Esophagus squamous epithelium (tissue), 5 donors: Measurements from ENCODE around the gene CFAP74. TPM values are rescaled to one million over a fixed set of nuclear protein-coding genes. Genes with fewer than 3 reads are reported as not detected.

ENCODE experiments used
- DNase-seq: peaks from one replicate; lab custom pipeline; 2025; lab: John Stamatoyannopoulos, UW
- H3K27ac ChIP-seq, 4 donors: fragments of 200-600 bp; sonication (generic); one replicate each; pipeline ENCODE4 v1.5.1; 2016 to 2019; ENCODE audit warnings: mild to moderate bottlenecking in 1 of 4
- H3K27me3 ChIP-seq, 4 donors: fragments of 200-600 bp; sonication (generic); 1 replicate in 3 of 4; 2 replicates in 1 of 4; pipeline versions ENCODE4 v1.5.1 to v1.6.0; 2017 to 2021; ENCODE audit warnings: antibody characterized with exemption in 1 of 4
- H3K36me3 ChIP-seq, 3 donors: fragments of 200-600 bp; sonication (generic); one replicate each; pipeline ENCODE4 v1.5.1; 2016 to 2019
- H3K4me1 ChIP-seq, 3 donors: fragments of 200-600 bp; sonication (generic); one replicate each; pipeline ENCODE4 v1.5.1; 2017 to 2019
- H3K4me3 ChIP-seq, 4 donors: fragments of 200-600 bp; sonication (generic); 1 replicate in 3 of 4; 2 replicates in 1 of 4; pipeline ENCODE4 v1.5.1; 2016 to 2019; ENCODE audit warnings: mild to moderate bottlenecking in 2 of 4, moderate library complexity in 1 of 4
- H3K9me3 ChIP-seq, 3 donors: fragments of 200-600 bp; sonication (generic); one replicate each; pipeline ENCODE4 v1.5.1; 2016 to 2019
- POLR2A ChIP-seq, 4 donors: fragments of 450-650 bp; IDR thresholded peaks; one replicate each; pipeline ENCODE4 v1.6.1; 2017; ENCODE audit warnings: antibody characterized with exemption in 4 of 4, mild to moderate bottlenecking in 4 of 4, moderate library complexity in 3 of 4
- WGBS, 2 donors: methylation state at CpG; one replicate each; pipeline ENCODE4 v1.1.5; 2018; 5-methylcytosine and 5-hydroxymethylcytosine counted together
- intact Hi-C: fragments of 100-400 bp; cut with DNase I; formaldehyde crosslinking; loops from one replicate; pipeline ENCODE4 v1.15.0; 2022
- total RNA-seq, 4 donors: library from RNA; depleted of rRNA; stranded (reverse); fragments of >200 nt; gene quantifications; one replicate each; pipeline ENCODE4 v1.1.0, GENCODE V29; 2016
- TF ChIP-seq, protein P1 (sequence below), 6 experiments: fragments of 450-650 bp in 4 of 6; fragments of 200-600 bp in 2 of 6; sonication (generic) in 2 of 6; IDR thresholded peaks; one replicate each; pipeline ENCODE4 v1.5.1; 2016 to 2019; ENCODE audit warnings: antibody characterized with exemption in 6 of 6, mild to moderate bottlenecking in 4 of 6, moderate library complexity in 4 of 6
- donor health status: DM: yes; HTN: yes; CAD: no.

The CFAP74 gene
- total RNA-seq, 4 donors from 2014 or later = not detected

- Histone ChIP-seq H3K36me3 (no peaks in the 10 kb centered on the region), H3K4me1 (peaks cover 0 to 15% (median 0%) of the 10 kb centered on the region in 3 donors), H3K27me3 (peaks cover 0 to 13% (median 0%) of the 10 kb centered on the region in 4 donors), H3K4me3 (no peak overlapping the region), H3K9me3 (no peaks in the 10 kb centered on the region), H3K27ac (no peak overlapping the region)
- TF ChIP-seq, protein P1, sequence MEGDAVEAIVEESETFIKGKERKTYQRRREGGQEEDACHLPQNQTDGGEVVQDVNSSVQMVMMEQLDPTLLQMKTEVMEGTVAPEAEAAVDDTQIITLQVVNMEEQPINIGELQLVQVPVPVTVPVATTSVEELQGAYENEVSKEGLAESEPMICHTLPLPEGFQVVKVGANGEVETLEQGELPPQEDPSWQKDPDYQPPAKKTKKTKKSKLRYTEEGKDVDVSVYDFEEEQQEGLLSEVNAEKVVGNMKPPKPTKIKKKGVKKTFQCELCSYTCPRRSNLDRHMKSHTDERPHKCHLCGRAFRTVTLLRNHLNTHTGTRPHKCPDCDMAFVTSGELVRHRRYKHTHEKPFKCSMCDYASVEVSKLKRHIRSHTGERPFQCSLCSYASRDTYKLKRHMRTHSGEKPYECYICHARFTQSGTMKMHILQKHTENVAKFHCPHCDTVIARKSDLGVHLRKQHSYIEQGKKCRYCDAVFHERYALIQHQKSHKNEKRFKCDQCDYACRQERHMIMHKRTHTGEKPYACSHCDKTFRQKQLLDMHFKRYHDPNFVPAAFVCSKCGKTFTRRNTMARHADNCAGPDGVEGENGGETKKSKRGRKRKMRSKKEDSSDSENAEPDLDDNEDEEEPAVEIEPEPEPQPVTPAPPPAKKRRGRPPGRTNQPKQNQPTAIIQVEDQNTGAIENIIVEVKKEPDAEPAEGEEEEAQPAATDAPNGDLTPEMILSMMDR (IDR thresholded peaks at IDR 0.05) = no peak
- no peak for TF ChIP-seq POLR2A (IDR thresholded peaks at IDR 0.05)
- intact Hi-C loops = no loop called here
- DNase-seq = no peak
- 73 to 85% methylated on average over 3 to 16 of the region's 34 CpGs for WGBS, 2 donors
Observed at GRCh38 chr1:1928231-1929101, 75.1 kb downstream of the CFAP74 start.

DNA sequence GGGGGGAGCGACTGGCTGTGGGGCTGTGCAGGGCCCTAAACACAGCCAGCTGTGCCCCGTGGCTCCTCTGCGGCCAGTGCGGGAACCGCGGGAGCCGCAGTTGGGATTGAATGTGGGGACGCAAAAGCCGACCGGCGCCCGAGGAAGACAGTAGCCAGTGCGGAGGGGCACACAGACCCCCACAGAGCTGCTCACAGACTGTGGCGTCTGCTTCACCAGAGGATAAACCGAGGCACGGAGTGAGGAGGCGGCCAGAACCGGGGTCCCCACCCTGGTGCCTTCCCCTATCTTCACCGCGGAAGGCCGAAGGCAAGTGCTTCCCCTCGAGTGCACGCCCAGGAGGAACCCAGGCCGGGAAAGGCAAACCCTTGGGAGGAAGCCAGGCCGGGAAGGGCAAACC is 75.8 kb downstream of the CFAP74 start:
- peaks cover 0 to 13% (median 0%) of the 10 kb centered on the region in 4 donors for H3K27me3 ChIP-seq
- intact Hi-C loops = no loop called here
- no peak for DNase-seq
- WGBS, 2 donors = 60 to 73% methylated on average over 4 to 7 of the region's 25 CpGs
- peaks cover 0 to 15% (median 0%) of the 10 kb centered on the region in 3 donors for H3K4me1 ChIP-seq
- no peaks in the 10 kb centered on the region for H3K36me3 ChIP-seq
- H3K27ac ChIP-seq = no peak overlapping the region
- H3K4me3 ChIP-seq = no peak overlapping the region
- TF ChIP-seq POLR2A (IDR thresholded peaks at IDR 0.05) = no peak
- TF ChIP-seq, protein P1 (IDR thresholded peaks at IDR 0.05) = no peak
- no peaks in the 10 kb centered on the region for H3K9me3 ChIP-seq

DNA sequence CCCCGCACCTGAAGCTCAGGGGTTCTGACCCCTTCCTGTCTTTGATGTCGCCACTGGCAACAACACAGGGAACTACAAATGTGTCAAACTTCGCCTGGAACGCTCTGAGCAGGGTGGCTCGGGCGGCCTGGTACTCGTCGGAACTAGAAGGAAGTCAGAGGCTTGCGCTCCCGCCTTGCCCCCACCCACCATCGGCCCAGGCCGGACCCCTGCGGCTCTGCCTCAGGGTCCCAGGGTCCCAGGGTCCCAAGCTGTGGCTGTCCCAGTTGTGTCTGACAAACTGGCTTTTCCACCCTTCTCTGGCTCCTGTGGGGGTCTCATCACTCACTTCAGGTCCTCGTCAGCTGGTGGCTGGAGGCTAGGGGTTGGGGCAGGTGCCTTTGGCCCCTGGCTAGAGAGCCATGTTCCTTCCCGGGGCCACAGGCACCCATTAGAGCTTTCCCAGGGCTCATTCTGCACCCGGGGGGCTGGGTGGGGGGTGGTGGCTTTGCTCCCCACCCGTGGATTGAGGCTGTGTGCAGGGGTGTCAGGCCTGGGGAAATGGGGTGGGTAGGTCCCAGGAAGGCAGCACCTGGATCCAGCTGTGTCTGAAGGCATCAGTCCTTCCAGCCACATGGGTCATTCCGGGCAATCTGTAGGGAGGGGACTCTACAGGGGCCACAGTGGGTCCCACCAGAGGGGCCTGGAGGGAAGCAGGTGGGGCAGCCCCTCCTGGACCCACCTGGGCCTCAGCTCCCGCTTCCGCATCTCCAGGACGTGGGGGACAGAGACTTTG is 76.5 kb downstream of the CFAP74 start:
- no peak overlapping the region for H3K27ac ChIP-seq
- no peak overlapping the region for H3K4me3 ChIP-seq

DNA sequence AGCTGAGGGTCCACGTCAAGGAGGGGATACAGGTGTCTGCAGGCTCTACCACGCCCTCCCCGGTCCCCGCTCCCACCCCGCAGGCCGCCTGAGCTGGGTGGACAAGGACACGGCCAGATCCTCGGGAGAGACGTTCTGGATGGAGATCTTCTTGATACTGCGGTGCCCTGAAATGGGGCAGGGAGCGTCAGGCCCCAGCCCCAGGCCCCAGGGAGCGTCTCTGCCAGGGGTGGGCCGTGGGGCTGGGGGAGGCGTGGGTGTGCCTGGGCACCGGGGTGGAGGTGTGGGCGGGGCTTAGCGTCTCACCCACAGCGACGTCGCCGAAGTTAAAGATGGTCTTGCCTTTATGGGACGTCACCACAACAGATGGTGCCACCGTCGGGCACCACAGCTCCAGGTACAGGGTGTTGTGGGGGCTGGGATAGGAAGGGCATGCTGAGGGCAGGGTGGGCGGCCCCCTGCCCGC is 77.2 kb downstream of the CFAP74 start:
- H3K4me1 ChIP-seq = peaks cover 0 to 15% (median 0%) of the 10 kb centered on the region in 3 donors
- DNase-seq = no peak

More for the DNA sequence above, 76.5 kb downstream of the CFAP74 start:
- TF ChIP-seq, protein P1 (IDR thresholded peaks at IDR 0.05) = no peak
- TF ChIP-seq POLR2A (IDR thresholded peaks at IDR 0.05) = no peak
- Histone ChIP-seq H3K9me3 (no peaks in the 10 kb centered on the region), H3K27me3 (peaks cover 0 to 13% (median 0%) of the 10 kb centered on the region in 4 donors), H3K36me3 (no peaks in the 10 kb centered on the region), H3K4me1 (peaks cover 0 to 15% (median 0%) of the 10 kb centered on the region in 3 donors)
- no peak for DNase-seq
- intact Hi-C loops = no loop called here
- 100% methylated on average over 1 to 6 of the region's 21 CpGs for WGBS, 2 donors

More for the DNA sequence above, 77.2 kb downstream of the CFAP74 start:
- WGBS, 2 donors = 64% methylated on average over 10 of the region's 26 CpGs; no CpG with 5 or more reads in 1 of the 2 donors
- intact Hi-C loops = no loop called here
- H3K36me3 ChIP-seq = no peaks in the 10 kb centered on the region
- no peak overlapping the region for H3K27ac ChIP-seq
- no peak overlapping the region for H3K4me3 ChIP-seq
- peaks cover 0 to 13% (median 0%) of the 10 kb centered on the region in 4 donors for H3K27me3 ChIP-seq
- no peak for TF ChIP-seq POLR2A (IDR thresholded peaks at IDR 0.05)
- TF ChIP-seq, protein P1 (IDR thresholded peaks at IDR 0.05) = no peak
- H3K9me3 ChIP-seq = no peaks in the 10 kb centered on the region
